ENCODE measurements around the gene LEP.

DNA sequence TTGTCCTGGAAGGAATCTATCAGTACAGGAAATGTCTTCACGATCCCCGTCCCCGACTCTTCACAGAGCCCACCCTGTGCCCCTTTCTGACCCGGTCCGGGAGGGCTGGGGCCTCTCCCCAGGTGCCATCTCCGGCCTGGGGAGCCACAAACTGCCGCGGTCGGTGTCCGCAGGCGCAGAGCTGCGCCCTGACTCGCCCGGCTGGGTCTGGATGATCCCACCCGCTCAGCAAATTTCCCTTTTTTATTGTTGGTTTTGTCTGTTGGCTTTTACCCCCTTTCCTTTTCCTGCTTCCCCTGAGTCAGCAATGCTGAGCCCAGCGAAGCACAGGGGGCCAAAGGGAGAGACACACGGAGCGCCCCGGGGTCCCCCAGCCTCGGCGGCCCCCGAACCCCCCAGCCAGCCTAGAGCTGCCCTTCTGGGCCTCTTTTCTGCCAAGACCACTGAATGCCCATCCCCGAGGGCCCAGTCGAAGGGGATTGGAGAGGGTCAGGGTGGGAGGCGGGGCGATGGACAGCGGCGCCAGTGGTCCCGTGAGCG is 30.9 kb downstream of the LEP start:
- TF ChIP-seq, protein P1, sequence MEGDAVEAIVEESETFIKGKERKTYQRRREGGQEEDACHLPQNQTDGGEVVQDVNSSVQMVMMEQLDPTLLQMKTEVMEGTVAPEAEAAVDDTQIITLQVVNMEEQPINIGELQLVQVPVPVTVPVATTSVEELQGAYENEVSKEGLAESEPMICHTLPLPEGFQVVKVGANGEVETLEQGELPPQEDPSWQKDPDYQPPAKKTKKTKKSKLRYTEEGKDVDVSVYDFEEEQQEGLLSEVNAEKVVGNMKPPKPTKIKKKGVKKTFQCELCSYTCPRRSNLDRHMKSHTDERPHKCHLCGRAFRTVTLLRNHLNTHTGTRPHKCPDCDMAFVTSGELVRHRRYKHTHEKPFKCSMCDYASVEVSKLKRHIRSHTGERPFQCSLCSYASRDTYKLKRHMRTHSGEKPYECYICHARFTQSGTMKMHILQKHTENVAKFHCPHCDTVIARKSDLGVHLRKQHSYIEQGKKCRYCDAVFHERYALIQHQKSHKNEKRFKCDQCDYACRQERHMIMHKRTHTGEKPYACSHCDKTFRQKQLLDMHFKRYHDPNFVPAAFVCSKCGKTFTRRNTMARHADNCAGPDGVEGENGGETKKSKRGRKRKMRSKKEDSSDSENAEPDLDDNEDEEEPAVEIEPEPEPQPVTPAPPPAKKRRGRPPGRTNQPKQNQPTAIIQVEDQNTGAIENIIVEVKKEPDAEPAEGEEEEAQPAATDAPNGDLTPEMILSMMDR (IDR thresholded peaks at IDR 0.05): no peak
- no peak for TF ChIP-seq POLR2A (IDR thresholded peaks at IDR 0.05)

Measured in adrenal gland (tissue), 5 donors.